ENCODE measurements around the gene ZBTB7C.

- TF ChIP-seq ZFX (IDR thresholded peaks at IDR 0.05) = no peak
- no peak for TF ChIP-seq CTCF (conservative IDR thresholded peaks at IDR 0.05)
Observed at GRCh38 chr18:48186131-48186766, 222.9 kb downstream of the ZBTB7C start.
